Panc1 (cell line): Measurements from ENCODE around the gene CCDC121. TPM values are rescaled to one million over a fixed set of nuclear protein-coding genes. Genes with fewer than 3 reads are reported as not detected.

Source experiments
- ATAC-seq: fragments of 200-7000 bp; cut with Tn5 transposase; 2 replicates; pipeline ENCODE4 v1.9.1; 2020; ENCODE audit warnings: mild to moderate bottlenecking, moderate library complexity
- BruUV-seq: library from RNA; stranded (reverse); fragments of 400-500 nt; replicated peaks from 2 replicates; lab custom pipeline; 2021; lab: Mats Ljungman, UMichigan
- CTCF ChIA-PET: fragments of 300-600 bp; sonication (Branson Sonifier 250); formaldehyde crosslinking; loops from one replicate; lab custom pipeline; 2022; ENCODE audit warnings: antibody characterized with exemption; lab: Charles Lee
- POLR2A ChIA-PET: fragments of 300-600 bp; sonication (Branson Sonifier 250); formaldehyde crosslinking; loops from one replicate; lab custom pipeline; 2022; ENCODE audit warnings: antibody characterized with exemption; lab: Charles Lee
- DNase-seq: peaks from one replicate; pipeline ENCODE4 v3.0.0-alpha.2; 2010; ENCODE audit warnings: low read depth, low spot score
- H3K27ac ChIP-seq: 2 replicates; pipeline ENCODE4 v1.5.1; 2011; ENCODE audit warnings: mild to moderate bottlenecking, low read length, inconsistent platforms
- H3K27me3 ChIP-seq: fragments of 200-500 bp; sonication (Bioruptor generic); 2 replicates; pipeline ENCODE4 v1.6.0; 2014; ENCODE audit warnings: low read length, inconsistent platforms; ENCODE audit not compliant: control insufficient read depth, insufficient read depth
- H3K36me3 ChIP-seq: fragments of 200-500 bp; sonication (Bioruptor generic); 2 replicates; pipeline ENCODE4 v1.5.1; 2014; ENCODE audit warnings: inconsistent platforms, mild to moderate bottlenecking, low read length, moderate library complexity; ENCODE audit not compliant: control insufficient read depth, insufficient read depth
- H3K4me1 ChIP-seq: 2 replicates; pipeline ENCODE4 v1.5.1; 2011; ENCODE audit warnings: inconsistent platforms, mild to moderate bottlenecking, low read length, moderate library complexity; ENCODE audit not compliant: control insufficient read depth, insufficient read depth
- H3K4me3 ChIP-seq, 2 experiments: 2 replicates each; pipeline ENCODE4 v1.5.1; 2011 to 2012; ENCODE audit warnings: low read depth in 2 of 2, low read length in 2 of 2, mild to moderate bottlenecking in 2 of 2, inconsistent platforms in 1 of 2, moderate library complexity in 1 of 2
- H3K9me3 ChIP-seq: fragments of 200-500 bp; sonication (Bioruptor generic); 2 replicates; pipeline ENCODE4 v1.5.1; 2014; ENCODE audit warnings: low read depth, mild to moderate bottlenecking, inconsistent platforms, low read length, moderate library complexity; ENCODE audit not compliant: control insufficient read depth, insufficient read depth
- CTCF ChIP-seq: fragments of 450-650 bp; IDR thresholded peaks from 2 replicates; pipeline ENCODE4 v1.5.1; 2017; ENCODE audit warnings: mild to moderate bottlenecking
- POLR2AphosphoS5 ChIP-seq: IDR thresholded peaks from 2 replicates; pipeline ENCODE4 v1.6.1; 2012; ENCODE audit warnings: mild to moderate bottlenecking, low read depth, low read length, moderate library complexity
- SIN3A ChIP-seq: IDR thresholded peaks from 2 replicates; pipeline ENCODE4 v1.6.1; 2012; ENCODE audit warnings: low read depth, mild to moderate bottlenecking, low read length, moderate library complexity, borderline replicate concordance; ENCODE audit not compliant: insufficient read depth
- TCF7L2 ChIP-seq: IDR thresholded peaks from 2 replicates; pipeline ENCODE4 v1.6.1; 2011; ENCODE audit warnings: mild to moderate bottlenecking, low read depth, low read length, inconsistent platforms
- in situ Hi-C: cut with HindIII; loops from 2 replicates; pipeline ENCODE4 v1.10.0; 2016; ENCODE audit warnings: low sequenced_read_pairs, low pct_unique_long_range_greater_than_20kb
- intact Hi-C: fragments of 100-400 bp; cut with micrococcal nuclease; formaldehyde crosslinking; loops from one replicate; pipeline ENCODE4 v1.10.0; 2022; ENCODE audit not compliant: unreplicated experiment
- total RNA-seq: library from RNA; stranded (reverse); gene quantifications from one replicate; pipeline ENCODE4 v1.2.1, GENCODE V29; 2021; ENCODE audit not compliant: unreplicated experiment
- TF ChIP-seq, protein P1 (sequence below), 2 experiments: IDR thresholded peaks; 2 replicates each; pipeline ENCODE4 v1.6.1; 2011 to 2012; ENCODE audit warnings: low read depth in 2 of 2, control low read depth in 1 of 2, low read length in 1 of 2, mild to moderate bottlenecking in 1 of 2, moderate library complexity in 1 of 2; ENCODE audit not compliant: insufficient read depth in 1 of 2

The CCDC121 gene
- total RNA-seq, 1 experiment from 2014 or later = 5.9 TPM

GRCh38 chr2:27624943-27625342 is 3.9 kb downstream of the CCDC121 start:
- TF ChIP-seq, protein P1, sequence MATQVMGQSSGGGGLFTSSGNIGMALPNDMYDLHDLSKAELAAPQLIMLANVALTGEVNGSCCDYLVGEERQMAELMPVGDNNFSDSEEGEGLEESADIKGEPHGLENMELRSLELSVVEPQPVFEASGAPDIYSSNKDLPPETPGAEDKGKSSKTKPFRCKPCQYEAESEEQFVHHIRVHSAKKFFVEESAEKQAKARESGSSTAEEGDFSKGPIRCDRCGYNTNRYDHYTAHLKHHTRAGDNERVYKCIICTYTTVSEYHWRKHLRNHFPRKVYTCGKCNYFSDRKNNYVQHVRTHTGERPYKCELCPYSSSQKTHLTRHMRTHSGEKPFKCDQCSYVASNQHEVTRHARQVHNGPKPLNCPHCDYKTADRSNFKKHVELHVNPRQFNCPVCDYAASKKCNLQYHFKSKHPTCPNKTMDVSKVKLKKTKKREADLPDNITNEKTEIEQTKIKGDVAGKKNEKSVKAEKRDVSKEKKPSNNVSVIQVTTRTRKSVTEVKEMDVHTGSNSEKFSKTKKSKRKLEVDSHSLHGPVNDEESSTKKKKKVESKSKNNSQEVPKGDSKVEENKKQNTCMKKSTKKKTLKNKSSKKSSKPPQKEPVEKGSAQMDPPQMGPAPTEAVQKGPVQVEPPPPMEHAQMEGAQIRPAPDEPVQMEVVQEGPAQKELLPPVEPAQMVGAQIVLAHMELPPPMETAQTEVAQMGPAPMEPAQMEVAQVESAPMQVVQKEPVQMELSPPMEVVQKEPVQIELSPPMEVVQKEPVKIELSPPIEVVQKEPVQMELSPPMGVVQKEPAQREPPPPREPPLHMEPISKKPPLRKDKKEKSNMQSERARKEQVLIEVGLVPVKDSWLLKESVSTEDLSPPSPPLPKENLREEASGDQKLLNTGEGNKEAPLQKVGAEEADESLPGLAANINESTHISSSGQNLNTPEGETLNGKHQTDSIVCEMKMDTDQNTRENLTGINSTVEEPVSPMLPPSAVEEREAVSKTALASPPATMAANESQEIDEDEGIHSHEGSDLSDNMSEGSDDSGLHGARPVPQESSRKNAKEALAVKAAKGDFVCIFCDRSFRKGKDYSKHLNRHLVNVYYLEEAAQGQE (IDR thresholded peaks at IDR 0.05; ENCODE audit: insufficient read depth in 1 of 2, low read depth in 2 of 2, low read length in 1 of 2) = no peak
- TF ChIP-seq TCF7L2 = no peak
- no peak for TF ChIP-seq POLR2AphosphoS5
- no peak for TF ChIP-seq CTCF
- TF ChIP-seq SIN3A = no peak
- Histone ChIP-seq H3K27me3 (no peaks in the 10 kb centered on the region), H3K4me1 (peaks cover 8% of the 10 kb centered on the region), H3K4me3 (no peak overlapping the region), H3K27ac (no peak overlapping the region), H3K36me3 (no peaks in the 10 kb centered on the region; the same call in 1 of the 2 replicates), H3K9me3 (no peaks in the 10 kb centered on the region)
- ATAC-seq = no peak
- intact Hi-C loops = loop anchor here (5.0 kb wide), 1 partner anchor 218 kb away; the partner anchor contains the start of gene PPM1G
- no TSS peak for BruUV-seq
- CTCF ChIA-PET = no interaction called here
- POLR2A ChIA-PET = no interaction called here
- DNase-seq = no peak
- in situ Hi-C loops = loop anchor here (5.0 kb wide), 1 partner anchor 38 kb away; no protein-coding TSS in a partner anchor

DNA sequence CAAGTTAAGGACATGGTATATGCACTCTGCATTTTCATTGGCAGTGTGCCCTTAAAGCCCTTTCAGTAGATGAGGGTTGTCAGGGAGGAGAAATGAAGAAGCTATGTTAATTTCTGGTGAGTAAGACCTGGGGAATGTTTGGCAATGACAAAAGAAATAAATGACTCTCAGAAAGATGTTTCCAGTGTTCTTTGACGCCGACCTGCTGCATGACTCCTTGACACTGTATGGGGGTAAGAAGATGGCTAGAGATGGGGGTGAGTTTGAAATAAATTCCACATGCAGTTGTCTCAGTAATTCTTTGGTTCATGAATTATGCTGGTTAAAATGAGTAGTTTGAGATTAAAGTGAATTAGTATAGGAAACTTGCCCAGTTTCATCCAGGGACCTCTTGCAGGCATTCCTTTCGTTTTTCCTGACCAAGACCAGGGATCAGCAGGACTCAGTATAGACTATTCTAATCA is 5.9 kb downstream of the CCDC121 start:
- DNase-seq = no peak
- POLR2A ChIA-PET = no interaction called here
- CTCF ChIA-PET = no interaction called here
- H3K9me3 ChIP-seq = no peaks in the 10 kb centered on the region
- H3K4me3 ChIP-seq = no peak overlapping the region
- H3K27ac ChIP-seq = no peak overlapping the region
- TF ChIP-seq, protein P1 (IDR thresholded peaks at IDR 0.05; ENCODE audit: insufficient read depth in 1 of 2, low read depth in 2 of 2, low read length in 1 of 2) = no peak
- no peak for TF ChIP-seq TCF7L2
- no peak for TF ChIP-seq POLR2AphosphoS5
- no peak for TF ChIP-seq SIN3A
- no peak for TF ChIP-seq CTCF
- no peaks in the 10 kb centered on the region for H3K27me3 ChIP-seq
- intact Hi-C loops = no loop called here
- in situ Hi-C loops = loop anchor here (5.0 kb wide), 1 partner anchor 36 kb away; no protein-coding TSS in a partner anchor
- peaks cover 3% of the 10 kb centered on the region for H3K4me1 ChIP-seq
- no peaks in the 10 kb centered on the region; the same call in 1 of the 2 replicates for H3K36me3 ChIP-seq
- no TSS peak for BruUV-seq
- no peak for ATAC-seq
